Stimulated activated memory B cell treated with anti-CD40 and anti-IgM and Interleukin-4, amounts not matched to agents 10 μg/mL and 1 μg/mL and 100 μg/mL, for 72 hours (primary cell): ENCODE measurements around the gene SKA2.
"Not testable (repeated sequence)": the region's sequence is repeated elsewhere in the genome, so short reads cannot be mapped to it uniquely, and the experiment has no call there.

Experiments
- ATAC-seq: fragments of 150-1000 bp; cut with Tn5 transposase; 2 replicates; pipeline ENCODE4 v1.10.0; 2021
- H3K27ac Mint-ChIP-seq: one replicate; pipeline ENCODE4 v1.8.0; 2022; ENCODE audit warnings: mild to moderate bottlenecking, mixed read lengths
- H3K27me3 Mint-ChIP-seq: one replicate; pipeline ENCODE4 v1.8.0; 2022; ENCODE audit warnings: mixed read lengths
- H3K36me3 Mint-ChIP-seq: one replicate; pipeline ENCODE4 v1.8.0; 2022; ENCODE audit warnings: mixed read lengths
- H3K4me1 Mint-ChIP-seq: one replicate; pipeline ENCODE4 v1.8.0; 2022; ENCODE audit warnings: mixed read lengths
- H3K4me3 Mint-ChIP-seq: one replicate; pipeline ENCODE4 v1.8.0; 2022; ENCODE audit warnings: mild to moderate bottlenecking, moderate library complexity, mixed read lengths
- H3K9me3 Mint-ChIP-seq: one replicate; pipeline ENCODE4 v1.8.0; 2022; ENCODE audit warnings: mixed read lengths

The SKA2 gene, protein sequence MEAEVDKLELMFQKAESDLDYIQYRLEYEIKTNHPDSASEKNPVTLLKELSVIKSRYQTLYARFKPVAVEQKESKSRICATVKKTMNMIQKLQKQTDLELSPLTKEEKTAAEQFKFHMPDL

DNA sequence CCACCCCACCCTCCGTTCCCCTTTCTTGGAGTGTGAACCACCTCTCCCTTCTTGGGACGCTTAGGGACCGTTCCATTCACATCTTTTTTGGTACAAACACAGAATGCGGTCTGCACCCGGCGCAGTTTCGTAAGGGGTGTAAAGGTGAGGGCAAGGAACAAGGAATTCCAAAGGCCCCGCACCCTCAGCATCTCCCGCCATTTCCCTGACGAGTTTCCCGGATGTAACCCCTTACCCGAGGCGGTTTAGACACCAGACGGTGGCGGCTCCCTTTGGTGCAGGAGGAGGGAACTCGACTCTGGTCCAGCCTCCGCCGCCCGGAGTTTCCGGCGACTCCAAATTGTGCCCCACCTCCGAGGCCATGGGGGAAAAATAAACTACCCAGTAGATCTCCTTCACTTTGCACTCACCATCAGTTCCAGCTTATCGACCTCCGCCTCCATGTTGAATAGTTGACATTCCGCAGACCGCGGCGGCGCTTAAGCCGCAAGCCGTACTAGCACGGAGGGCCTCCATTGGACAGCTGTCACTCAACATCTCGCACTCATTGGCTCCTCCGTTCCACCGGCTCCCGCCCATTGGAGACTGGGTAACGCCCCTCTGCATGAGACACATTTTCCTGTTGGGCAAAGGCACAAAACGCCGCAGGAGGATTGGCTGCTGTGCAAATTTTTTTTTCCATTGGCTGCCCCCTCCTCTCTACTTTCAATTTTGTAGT, at the start of gene SKA2:
SKA2 (minus strand) TSS at position 466 of the 718 bp plus-strand sequence; CDS start at position 443, 23 bp downstream.
- H3K4me1 Mint-ChIP-seq: peaks cover 16% of the 10 kb centered on the region
- ATAC-seq: peak; percentile 95
- H3K27ac Mint-ChIP-seq: no peak within 1 kb of the TSS
- H3K36me3 Mint-ChIP-seq: no peaks in the 10 kb centered on the region
- H3K27me3 Mint-ChIP-seq: no peaks in the 10 kb centered on the region
- H3K9me3 Mint-ChIP-seq: no peaks in the 10 kb centered on the region
- no peak within 1 kb of the TSS for H3K4me3 Mint-ChIP-seq

DNA sequence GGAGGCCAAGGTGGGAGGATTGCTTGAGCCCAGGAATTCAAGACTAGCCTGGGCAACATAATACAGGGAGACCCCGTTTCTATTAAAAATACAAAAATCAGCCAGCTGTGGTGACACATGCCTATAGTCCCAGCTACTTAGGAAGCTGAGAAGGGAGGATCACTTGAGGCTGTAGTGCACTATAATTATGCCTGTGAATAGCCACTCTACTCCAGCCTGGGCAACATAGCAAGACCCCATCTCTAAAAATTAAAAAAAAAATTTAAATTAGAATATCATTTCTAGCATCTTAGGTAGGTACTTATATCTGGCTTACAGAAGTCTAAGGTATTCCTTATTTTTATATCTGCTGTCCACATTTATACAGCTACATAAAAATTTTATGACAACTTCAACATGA, 47.3 kb upstream of the SKA2 start:
- Mint-ChIP-seq H3K4me3 (no peak overlapping the region), H3K27me3 (no peaks in the 10 kb centered on the region), H3K36me3 (no peaks in the 10 kb centered on the region), H3K27ac (no peak overlapping the region), H3K9me3 (no peaks in the 10 kb centered on the region), H3K4me1 (no peaks in the 10 kb centered on the region)
- ATAC-seq: no peak

DNA sequence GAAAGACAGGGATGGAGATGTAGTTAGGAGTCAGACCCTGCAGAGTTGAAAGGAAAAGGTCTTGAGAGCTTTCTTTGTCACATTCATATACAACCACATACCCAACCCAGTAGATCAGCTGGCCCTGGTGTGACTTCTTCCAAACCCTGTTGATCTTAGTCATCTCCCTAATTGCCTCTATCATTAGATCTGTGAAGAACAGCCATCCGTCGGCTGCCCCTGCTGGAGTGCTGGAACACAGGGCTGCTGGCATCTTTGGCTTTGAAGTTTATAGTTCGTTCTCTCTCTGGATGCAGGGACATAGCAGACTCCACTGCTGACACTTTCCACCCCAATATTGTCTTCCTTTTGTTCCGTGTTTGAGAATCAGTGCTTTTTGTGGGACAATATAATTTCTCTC, 44.4 kb upstream of the SKA2 start:
- Mint-ChIP-seq H3K27me3 (no peaks in the 10 kb centered on the region), H3K4me3 (no peak overlapping the region), H3K4me1 (no peaks in the 10 kb centered on the region), H3K27ac (no peak overlapping the region), H3K9me3 (no peaks in the 10 kb centered on the region), H3K36me3 (no peaks in the 10 kb centered on the region)
- no peak for ATAC-seq

DNA sequence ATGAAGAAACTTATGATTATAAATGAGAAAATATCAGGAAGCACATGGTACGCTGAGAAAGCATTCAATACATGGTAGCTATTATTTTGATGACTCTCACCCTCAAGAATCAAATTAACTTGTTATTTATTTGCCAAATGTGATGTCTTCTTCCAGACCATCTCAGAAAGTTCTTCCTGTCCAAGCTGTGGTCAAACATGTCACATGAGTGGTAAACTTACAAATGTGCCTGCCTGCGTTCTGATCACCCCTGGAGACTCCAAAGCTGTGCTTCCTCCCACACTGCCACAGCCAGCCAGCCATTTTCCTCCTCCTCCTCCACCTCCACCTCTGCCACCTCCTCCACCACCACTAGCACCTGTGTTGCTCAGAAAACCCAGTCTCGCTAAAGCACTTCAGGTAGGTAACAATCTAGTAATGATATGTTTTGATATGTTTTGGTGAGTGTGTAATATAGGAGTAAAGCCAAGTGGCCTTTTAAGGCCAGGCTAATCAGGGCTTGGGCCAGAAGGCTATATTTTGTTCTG, 38.4 kb upstream of the SKA2 start:
- no peak overlapping the region for H3K4me3 Mint-ChIP-seq
- H3K27ac Mint-ChIP-seq: no peak overlapping the region
- no peak for ATAC-seq
- H3K4me1 Mint-ChIP-seq: no peaks in the 10 kb centered on the region
- peaks cover 5% of the 10 kb centered on the region for H3K36me3 Mint-ChIP-seq
- peaks cover 2% of the 10 kb centered on the region for H3K9me3 Mint-ChIP-seq
- no peaks in the 10 kb centered on the region for H3K27me3 Mint-ChIP-seq

- no peak for ATAC-seq
- no peaks in the 10 kb centered on the region for H3K27me3 Mint-ChIP-seq
- H3K9me3 Mint-ChIP-seq: peaks cover 2% of the 10 kb centered on the region
- H3K36me3 Mint-ChIP-seq: peaks cover 5% of the 10 kb centered on the region
- peaks cover 9% of the 10 kb centered on the region for H3K4me1 Mint-ChIP-seq
- H3K27ac Mint-ChIP-seq: no peak overlapping the region
- no peak overlapping the region for H3K4me3 Mint-ChIP-seq
Measured at GRCh38 chr17:59190806-59191205, 35.8 kb upstream of the SKA2 start.

DNA sequence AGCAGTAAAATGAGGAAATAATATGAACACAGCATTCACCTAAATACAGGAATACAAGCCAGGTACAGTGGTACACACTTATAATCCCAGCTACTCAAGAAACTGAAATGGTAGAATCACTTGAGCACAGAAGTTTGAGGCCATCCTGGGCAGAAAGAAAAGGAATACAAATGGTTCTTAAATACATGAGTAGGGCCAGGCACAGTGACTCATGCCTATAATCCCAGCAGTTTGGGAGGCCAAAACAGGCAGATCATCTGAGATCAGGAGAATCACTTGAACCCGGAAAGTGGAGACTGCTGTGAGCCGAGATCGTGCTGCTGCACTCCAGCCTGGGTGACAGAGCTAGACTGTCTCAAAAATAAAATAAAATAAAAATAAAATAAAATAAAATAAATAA, 31.9 kb upstream of the SKA2 start:
- Mint-ChIP-seq H3K4me1 (peaks cover 9% of the 10 kb centered on the region), H3K9me3 (peaks cover under 1% of the 10 kb centered on the region), H3K27me3 (no peaks in the 10 kb centered on the region), H3K27ac (no peak overlapping the region), H3K4me3 (no peak overlapping the region), H3K36me3 (peaks cover 2% of the 10 kb centered on the region)
- ATAC-seq: no peak

DNA sequence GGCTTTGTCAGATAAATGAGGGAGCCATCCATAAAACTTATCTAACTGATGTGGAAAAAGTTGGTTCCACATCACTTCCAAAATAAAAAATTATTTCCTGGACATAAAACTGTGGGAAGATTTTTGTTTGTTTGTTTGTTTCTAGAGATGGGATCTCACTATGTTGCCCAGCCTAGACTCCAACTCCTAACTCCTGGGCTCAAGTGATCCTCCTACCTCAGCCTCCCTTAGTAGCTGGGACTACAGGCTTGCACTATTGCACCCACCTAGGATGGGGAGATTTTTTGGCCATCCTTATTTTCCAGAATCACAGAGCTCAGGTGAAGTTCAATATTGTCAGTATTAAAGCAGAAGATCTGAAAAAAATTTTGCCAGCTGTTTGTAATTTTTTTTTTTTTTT, 31.0 kb upstream of the SKA2 start:
- H3K9me3 Mint-ChIP-seq: no peaks in the 10 kb centered on the region
- H3K4me1 Mint-ChIP-seq: peaks cover 9% of the 10 kb centered on the region
- H3K4me3 Mint-ChIP-seq: no peak overlapping the region
- H3K27ac Mint-ChIP-seq: no peak overlapping the region
- H3K27me3 Mint-ChIP-seq: no peaks in the 10 kb centered on the region
- H3K36me3 Mint-ChIP-seq: no peaks in the 10 kb centered on the region
- no peak for ATAC-seq

GRCh38 chr17:59181481-59181880, 26.5 kb upstream of the SKA2 start:
- Mint-ChIP-seq H3K27ac (no peak overlapping the region), H3K27me3 (no peaks in the 10 kb centered on the region), H3K4me1 (no peaks in the 10 kb centered on the region), H3K9me3 (no peaks in the 10 kb centered on the region), H3K36me3 (no peaks in the 10 kb centered on the region), H3K4me3 (no peak overlapping the region)
- no peak for ATAC-seq

DNA sequence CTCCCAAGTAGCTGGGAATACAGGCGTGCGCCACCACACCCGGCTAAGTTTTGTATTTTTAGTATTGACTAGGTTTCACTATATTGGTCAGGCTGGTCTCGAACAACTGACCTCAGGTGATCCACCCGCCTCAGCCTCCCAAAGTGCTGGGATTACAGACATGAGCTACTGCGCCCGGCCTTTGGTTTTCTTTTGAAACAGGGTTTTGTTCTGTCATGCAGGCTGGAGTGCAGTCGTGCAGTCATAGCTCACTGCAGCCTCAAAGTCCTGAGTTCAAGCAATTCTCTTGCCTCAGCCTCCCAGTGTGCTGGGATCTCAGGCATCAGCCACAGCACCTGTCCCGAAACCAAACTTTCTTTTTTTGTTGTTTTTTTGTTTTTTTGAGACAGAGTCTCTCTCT, 25.6 kb upstream of the SKA2 start:
- Mint-ChIP-seq H3K4me1 (no peaks in the 10 kb centered on the region), H3K27me3 (no peaks in the 10 kb centered on the region), H3K27ac (no peak overlapping the region), H3K36me3 (no peaks in the 10 kb centered on the region), H3K4me3 (no peak overlapping the region), H3K9me3 (no peaks in the 10 kb centered on the region)
- no peak for ATAC-seq

GRCh38 chr17:59179601-59180000, 24.6 kb upstream of the SKA2 start:
- H3K4me3 Mint-ChIP-seq, ATAC-seq, H3K4me1 Mint-ChIP-seq, H3K27ac Mint-ChIP-seq, H3K27me3 Mint-ChIP-seq, H3K9me3 Mint-ChIP-seq, H3K36me3 Mint-ChIP-seq: not testable (repeated sequence)

GRCh38 chr17:59178266-59178985, 23.4 kb upstream of the SKA2 start:
- H3K27ac Mint-ChIP-seq: no peak overlapping the region
- no peaks in the 10 kb centered on the region for H3K27me3 Mint-ChIP-seq
- H3K4me1 Mint-ChIP-seq: no peaks in the 10 kb centered on the region
- no peaks in the 10 kb centered on the region for H3K9me3 Mint-ChIP-seq
- ATAC-seq: no peak
- H3K4me3 Mint-ChIP-seq: no peak overlapping the region
- H3K36me3 Mint-ChIP-seq: peaks cover 6% of the 10 kb centered on the region

- H3K36me3 Mint-ChIP-seq: peaks cover 6% of the 10 kb centered on the region
- H3K27ac Mint-ChIP-seq: no peak overlapping the region
- ATAC-seq: no peak
Measured at GRCh38 chr17:59175076-59175475, 20.1 kb upstream of the SKA2 start.

DNA sequence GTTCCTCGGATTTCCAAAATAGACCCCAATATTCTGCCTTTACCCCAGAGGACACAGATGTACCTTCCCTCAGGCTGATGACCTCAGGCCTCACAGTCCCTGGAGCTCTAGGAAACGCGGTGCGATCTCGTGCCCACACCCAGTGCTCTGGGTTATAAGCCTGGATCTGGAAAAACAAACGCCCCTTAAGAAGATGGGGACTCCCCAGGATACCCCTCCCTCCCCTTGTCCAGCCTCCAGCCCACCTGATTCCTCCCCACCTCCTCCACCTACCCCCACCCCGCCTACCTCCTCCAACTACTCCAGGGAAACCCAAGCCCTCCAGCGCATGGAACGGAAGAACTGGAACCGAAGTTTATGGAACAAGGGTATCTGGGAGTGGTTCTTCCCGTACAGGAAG, 19.7 kb upstream of the SKA2 start:
- Mint-ChIP-seq H3K4me3 (no peak overlapping the region), H3K9me3 (no peaks in the 10 kb centered on the region), H3K36me3 (peaks cover 6% of the 10 kb centered on the region), H3K27me3 (no peaks in the 10 kb centered on the region), H3K27ac (no peak overlapping the region), H3K4me1 (no peaks in the 10 kb centered on the region)
- ATAC-seq: no peak

More at GRCh38 chr17:59175076-59175475, 20.1 kb upstream of the SKA2 start:
- Mint-ChIP-seq H3K9me3 (no peaks in the 10 kb centered on the region), H3K4me3 (no peak overlapping the region), H3K27me3 (no peaks in the 10 kb centered on the region), H3K4me1 (no peaks in the 10 kb centered on the region)

DNA sequence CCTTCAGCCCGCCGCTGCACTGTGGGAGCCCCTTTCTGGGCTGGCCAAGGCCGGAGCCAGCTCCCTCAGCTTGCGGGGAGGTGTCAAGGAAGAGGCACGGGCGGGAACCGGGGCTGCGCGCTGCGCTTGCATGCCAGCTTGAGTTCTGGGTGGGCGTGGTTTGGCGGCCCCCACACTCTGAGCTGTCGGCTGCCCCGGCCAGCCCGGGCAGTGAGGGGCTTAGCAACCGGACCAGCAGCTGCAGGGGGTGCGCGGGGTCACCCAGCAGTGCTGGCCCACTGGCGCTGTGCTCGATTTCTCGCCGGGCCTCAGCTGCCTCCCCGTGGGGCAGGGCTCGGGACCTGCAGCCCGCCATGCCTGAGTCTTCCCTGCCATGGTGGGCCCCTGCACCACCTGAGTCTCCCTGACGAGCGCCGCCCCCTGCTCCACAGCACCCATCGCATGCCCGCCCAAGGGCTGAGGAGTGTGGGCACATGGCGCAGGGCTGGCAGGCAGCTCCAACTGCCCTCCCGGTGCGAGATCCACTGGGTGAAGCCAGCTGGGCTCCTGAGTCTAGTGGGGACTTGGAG, 17.5 kb upstream of the SKA2 start:
- Mint-ChIP-seq H3K36me3 (peaks cover 6% of the 10 kb centered on the region), H3K4me3 (no peak overlapping the region), H3K9me3 (no peaks in the 10 kb centered on the region), H3K4me1 (peaks cover 4% of the 10 kb centered on the region), H3K27ac (no peak overlapping the region), H3K27me3 (no peaks in the 10 kb centered on the region)
- ATAC-seq: no peak

DNA sequence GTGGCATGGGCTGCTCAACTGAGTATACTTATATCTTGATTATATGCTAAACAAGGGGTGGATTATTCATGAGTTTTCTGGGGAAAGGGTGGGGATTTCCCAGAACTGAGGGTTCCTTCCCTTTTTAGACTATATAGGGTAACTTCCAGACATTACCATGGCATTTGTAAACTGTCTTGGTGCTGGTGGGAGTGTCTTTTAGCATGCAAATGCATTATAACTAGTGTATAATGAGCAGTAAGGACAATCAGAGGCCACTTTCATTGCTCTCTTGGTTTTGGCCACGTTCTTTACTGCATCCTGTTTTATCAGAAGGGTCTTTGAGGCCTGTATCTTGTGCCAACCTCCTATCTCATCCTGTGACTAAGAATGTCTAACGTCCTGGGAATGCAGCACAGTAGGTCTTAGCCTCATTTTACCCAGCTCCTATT, 12.6 kb upstream of the SKA2 start:
- Mint-ChIP-seq H3K36me3 (no peaks in the 10 kb centered on the region), H3K4me3 (no peak overlapping the region), H3K27me3 (no peaks in the 10 kb centered on the region), H3K9me3 (no peaks in the 10 kb centered on the region), H3K27ac (no peak overlapping the region), H3K4me1 (peaks cover 7% of the 10 kb centered on the region)
- ATAC-seq: peak; percentile 41
